Loucy (cell line): Measurements from ENCODE around the gene MS4A6A.

Source experiments
- H2AFZ ChIP-seq: fragments of 200-600 bp; sonication (generic); 2 replicates; pipeline ENCODE4 v1.6.0; 2016; ENCODE audit warnings: antibody characterized with exemption, mild to moderate bottlenecking, low read length, moderate library complexity
- H3F3A ChIP-seq: fragments of 200-600 bp; 2 replicates; pipeline ENCODE4 v1.6.0; 2016; ENCODE audit warnings: antibody characterized with exemption, low read depth, mild to moderate bottlenecking
- H3K27me3 ChIP-seq: fragments of 200-600 bp; sonication (generic); 2 replicates; pipeline ENCODE4 v1.6.1; 2014; ENCODE audit warnings: low read length, mild to moderate bottlenecking; ENCODE audit not compliant: insufficient read depth, poor library complexity, severe bottlenecking
- H3K36me3 ChIP-seq: fragments of 200-600 bp; sonication (generic); 2 replicates; pipeline ENCODE4 v1.6.1; 2016; ENCODE audit warnings: low read length; ENCODE audit not compliant: insufficient read depth
- H3K4me1 ChIP-seq: fragments of 200-600 bp; sonication (generic); 2 replicates; pipeline ENCODE4 v1.5.1; 2014; ENCODE audit warnings: low read length, mild to moderate bottlenecking; ENCODE audit not compliant: insufficient read depth, poor library complexity, severe bottlenecking
- H3K4me2 ChIP-seq: fragments of 200-600 bp; sonication (generic); 2 replicates; pipeline ENCODE4 v1.6.0; 2014; ENCODE audit warnings: antibody characterized with exemption, low read length, low read depth, mild to moderate bottlenecking; ENCODE audit not compliant: poor library complexity, severe bottlenecking
- H3K4me3 ChIP-seq: fragments of 200-600 bp; sonication (generic); 2 replicates; pipeline ENCODE4 v1.5.1; 2014; ENCODE audit warnings: low read length, mild to moderate bottlenecking, mixed read lengths; ENCODE audit not compliant: poor library complexity, severe bottlenecking
- H3K79me2 ChIP-seq: fragments of 200-600 bp; sonication (generic); 2 replicates; pipeline ENCODE4 v1.6.1; 2014; ENCODE audit warnings: low read length; ENCODE audit not compliant: insufficient read depth
- H3K9ac ChIP-seq: fragments of 200-600 bp; sonication (generic); 2 replicates; pipeline ENCODE4 v1.6.0; 2014; ENCODE audit warnings: mild to moderate bottlenecking, low read depth, low read length, moderate library complexity; ENCODE audit not compliant: poor library complexity, severe bottlenecking
- H3K9me2 ChIP-seq: fragments of 200-600 bp; sonication (generic); replicated peaks from 2 replicates; pipeline ENCODE4 v1.6.1; 2016; ENCODE audit warnings: low read depth, low read length, mixed read lengths
- H3K9me3 ChIP-seq: fragments of 200-600 bp; sonication (generic); 2 replicates; pipeline ENCODE4 v1.6.1; 2014; ENCODE audit warnings: mild to moderate bottlenecking, antibody characterized with exemption, low read length, low read depth; ENCODE audit not compliant: insufficient read depth
- H4K20me1 ChIP-seq: fragments of 200-600 bp; sonication (generic); 2 replicates; pipeline ENCODE4 v1.6.0; 2014; ENCODE audit warnings: antibody characterized with exemption, low read length, mild to moderate bottlenecking; ENCODE audit not compliant: insufficient read depth, poor library complexity, severe bottlenecking
- EZH2phosphoT487 ChIP-seq: fragments of 200-600 bp; IDR thresholded peaks from 2 replicates; pipeline ENCODE4 v1.6.1; 2018; ENCODE audit warnings: antibody characterized with exemption, mild to moderate bottlenecking, moderate library complexity, borderline replicate concordance
- TF ChIP-seq, protein P1 (sequence below): fragments of 200-600 bp; sonication (generic); conservative IDR thresholded peaks from 2 replicates; pipeline ENCODE4 v1.5.1; 2014; ENCODE audit warnings: mild to moderate bottlenecking, antibody characterized with exemption, low read length

The MS4A6A gene

DNA sequence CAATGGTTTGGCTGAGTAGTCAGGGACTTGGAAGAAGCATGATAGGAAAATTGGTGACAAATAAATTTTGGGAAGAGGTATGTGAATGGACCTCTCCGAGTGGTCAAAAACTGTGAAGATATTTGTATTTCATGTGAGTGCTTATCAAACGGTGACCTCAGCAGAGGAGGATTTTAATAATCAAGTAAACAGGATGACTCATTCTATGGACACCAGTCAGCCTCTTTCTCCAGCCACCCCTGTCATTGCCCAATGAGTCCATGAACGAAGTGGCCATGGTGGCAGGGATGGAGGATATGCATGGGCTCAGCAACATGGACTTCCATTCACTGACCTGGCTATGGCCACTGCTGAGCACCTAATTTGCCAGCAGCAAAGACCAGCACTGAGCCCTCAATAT is 38.8 kb upstream of the MS4A6A start:
- Histone ChIP-seq H2AFZ (no peak overlapping the region), H4K20me1 (no peaks in the 10 kb centered on the region), H3K9ac (no peak overlapping the region), H3K4me1 (no peaks in the 10 kb centered on the region), H3K79me2 (no peaks in the 10 kb centered on the region), H3K36me3 (no peaks in the 10 kb centered on the region), H3K9me3 (no peaks in the 10 kb centered on the region), H3K4me3 (no peak overlapping the region), H3K4me2 (no peak overlapping the region), H3F3A (no peaks in the 10 kb centered on the region), H3K27me3 (no peaks in the 10 kb centered on the region), H3K9me2 (no peaks in the 10 kb centered on the region)
- TF ChIP-seq, protein P1, sequence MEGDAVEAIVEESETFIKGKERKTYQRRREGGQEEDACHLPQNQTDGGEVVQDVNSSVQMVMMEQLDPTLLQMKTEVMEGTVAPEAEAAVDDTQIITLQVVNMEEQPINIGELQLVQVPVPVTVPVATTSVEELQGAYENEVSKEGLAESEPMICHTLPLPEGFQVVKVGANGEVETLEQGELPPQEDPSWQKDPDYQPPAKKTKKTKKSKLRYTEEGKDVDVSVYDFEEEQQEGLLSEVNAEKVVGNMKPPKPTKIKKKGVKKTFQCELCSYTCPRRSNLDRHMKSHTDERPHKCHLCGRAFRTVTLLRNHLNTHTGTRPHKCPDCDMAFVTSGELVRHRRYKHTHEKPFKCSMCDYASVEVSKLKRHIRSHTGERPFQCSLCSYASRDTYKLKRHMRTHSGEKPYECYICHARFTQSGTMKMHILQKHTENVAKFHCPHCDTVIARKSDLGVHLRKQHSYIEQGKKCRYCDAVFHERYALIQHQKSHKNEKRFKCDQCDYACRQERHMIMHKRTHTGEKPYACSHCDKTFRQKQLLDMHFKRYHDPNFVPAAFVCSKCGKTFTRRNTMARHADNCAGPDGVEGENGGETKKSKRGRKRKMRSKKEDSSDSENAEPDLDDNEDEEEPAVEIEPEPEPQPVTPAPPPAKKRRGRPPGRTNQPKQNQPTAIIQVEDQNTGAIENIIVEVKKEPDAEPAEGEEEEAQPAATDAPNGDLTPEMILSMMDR: no peak
- TF ChIP-seq EZH2phosphoT487: no peak

DNA sequence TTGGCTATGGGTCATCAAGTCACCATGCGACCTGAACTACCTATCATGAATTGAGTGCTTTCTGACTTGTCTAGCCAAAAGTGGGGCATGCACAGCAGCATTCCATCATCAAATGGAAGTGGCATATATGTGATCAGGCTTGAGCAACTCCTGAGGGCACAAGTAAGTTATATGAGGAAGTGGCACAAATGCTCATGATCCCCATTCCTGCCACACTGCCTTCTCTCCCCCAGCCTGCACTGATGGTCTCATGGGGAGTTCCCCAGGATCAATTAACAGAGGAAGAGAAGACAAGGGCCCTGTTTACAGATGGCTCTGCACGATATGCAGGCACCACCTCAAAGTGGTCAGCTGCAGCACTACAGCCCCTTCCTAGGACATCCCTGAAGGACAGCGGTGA is 38.3 kb upstream of the MS4A6A start:
- no peak overlapping the region for H3K4me3 ChIP-seq
- H3K9me2 ChIP-seq: no peaks in the 10 kb centered on the region
- H3K9me3 ChIP-seq: no peaks in the 10 kb centered on the region

DNA sequence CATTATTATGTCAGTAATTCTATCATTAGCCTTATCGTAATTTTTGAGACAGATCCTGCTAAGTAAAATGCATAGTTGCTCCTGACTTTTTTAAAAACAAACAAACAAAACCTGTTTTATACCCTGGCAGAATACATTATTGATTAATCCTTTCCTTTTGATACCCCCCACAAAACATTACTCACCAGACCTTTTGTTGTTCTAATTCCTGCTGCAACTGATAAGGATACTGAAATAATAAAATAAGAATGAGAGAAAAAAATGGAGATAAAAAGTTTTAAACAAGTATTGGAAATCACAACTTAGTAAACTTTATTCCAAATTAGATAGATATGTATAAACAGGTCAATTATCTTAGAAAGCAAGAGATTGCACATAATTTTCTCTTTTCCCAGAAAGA is 31.5 kb upstream of the MS4A6A start:
- Histone ChIP-seq H4K20me1 (no peaks in the 10 kb centered on the region), H3F3A (no peaks in the 10 kb centered on the region), H2AFZ (no peak overlapping the region), H3K4me3 (no peak overlapping the region), H3K9ac (no peak overlapping the region), H3K79me2 (no peaks in the 10 kb centered on the region), H3K36me3 (no peaks in the 10 kb centered on the region), H3K27me3 (no peaks in the 10 kb centered on the region), H3K4me1 (no peaks in the 10 kb centered on the region), H3K9me2 (no peaks in the 10 kb centered on the region), H3K4me2 (no peak overlapping the region), H3K9me3 (no peaks in the 10 kb centered on the region)
- TF ChIP-seq EZH2phosphoT487: no peak

More for the DNA sequence above, 38.3 kb upstream of the MS4A6A start:
- no peak overlapping the region for H2AFZ ChIP-seq
- no peak for TF ChIP-seq EZH2phosphoT487
- TF ChIP-seq, protein P1: no peak
- no peaks in the 10 kb centered on the region for H3F3A ChIP-seq
- H3K79me2 ChIP-seq: no peaks in the 10 kb centered on the region
- H3K27me3 ChIP-seq: no peaks in the 10 kb centered on the region
- H3K36me3 ChIP-seq: no peaks in the 10 kb centered on the region
- no peak overlapping the region for H3K9ac ChIP-seq
- H4K20me1 ChIP-seq: no peaks in the 10 kb centered on the region
- H3K4me1 ChIP-seq: no peaks in the 10 kb centered on the region
- no peak overlapping the region for H3K4me2 ChIP-seq

DNA sequence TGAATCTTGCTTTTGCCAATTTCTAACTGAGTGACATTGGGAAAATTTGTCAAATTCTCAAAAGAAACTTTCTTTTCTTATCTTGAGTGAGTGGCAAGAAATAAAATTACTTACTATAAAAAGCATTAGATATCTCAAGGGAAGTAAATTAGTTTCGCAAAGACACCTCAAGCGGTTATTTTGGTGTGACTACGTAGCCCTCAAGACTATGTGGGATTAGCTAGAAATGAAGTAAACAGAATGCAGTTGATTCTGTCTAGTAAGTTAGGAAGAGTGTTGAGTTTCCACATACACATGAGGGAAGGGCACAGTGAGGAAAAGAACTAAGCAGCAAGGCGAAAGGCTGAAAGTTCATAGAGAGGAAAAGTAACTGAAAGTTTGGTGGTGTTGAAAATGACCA is 28.3 kb upstream of the MS4A6A start:
- Histone ChIP-seq H3K9me2 (no peaks in the 10 kb centered on the region), H2AFZ (no peak overlapping the region), H3F3A (no peaks in the 10 kb centered on the region), H3K36me3 (no peaks in the 10 kb centered on the region), H3K9me3 (no peaks in the 10 kb centered on the region), H3K4me3 (no peak overlapping the region), H3K4me2 (no peak overlapping the region), H3K4me1 (no peaks in the 10 kb centered on the region), H4K20me1 (no peaks in the 10 kb centered on the region), H3K27me3 (no peaks in the 10 kb centered on the region), H3K79me2 (no peaks in the 10 kb centered on the region), H3K9ac (no peak overlapping the region)
- no peak for TF ChIP-seq EZH2phosphoT487
- TF ChIP-seq, protein P1: no peak
